ENCODE measurements around the gene DTL. TPM values are rescaled to one million over a fixed set of nuclear protein-coding genes. Genes with fewer than 3 reads are reported as not detected.

The DTL gene
- total and polyA plus RNA-seq, 2 of the 13 experiments (the other 11 are each of a cell fraction or from before 2014, with no cell fraction given), result 10.4 to 32.8 TPM

GRCh38 chr1:212072047-212072446 is 36.5 kb downstream of the DTL start:
- H3K4me3 ChIP-seq (replicated peaks in 1 of 3; ENCODE audit: insufficient read depth in 1 of 3, low read depth in 2 of 3, low read length in 3 of 3), result no peak overlapping the region
- H3K27ac ChIP-seq (ENCODE audit: extremely low read length, insufficient read depth, low read length), result no peak overlapping the region
- ATAC-seq (no peak), DNase-seq (ENCODE audit: low spot score) (no peak), FAIRE-seq (no peak)
- no peaks in the 10 kb centered on the region for H4K20me1 ChIP-seq (ENCODE audit: insufficient read depth, low read length)
- intact Hi-C loops (cut with micrococcal nuclease; ENCODE audit: unreplicated experiment) (no loop called here), in situ Hi-C loops (cut with HindIII; ENCODE audit: extremely low pct_ligation_motif_present, low pct_unique_long_range_greater_than_20kb) (loop anchor here (5.0 kb wide), 2 partner anchors 220 to 295 kb away; no protein-coding TSS in a partner anchor)
- no TSS peak for BruUV-seq (replicated peaks)
- H3K4me2 ChIP-seq (ENCODE audit: low read depth, low read length), result no peak overlapping the region
- no peaks in the 10 kb centered on the region for H3K79me2 ChIP-seq (ENCODE audit: insufficient read depth, low read length)
- H3K9me3 ChIP-seq (ENCODE audit: low read length), result no peaks in the 10 kb centered on the region
- ChIA-PET POLR2A (interaction anchor here (0.6 to 0.7 kb wide), 2 partner anchors 183 to 1084 kb away, joined by 3 read pairs; no protein-coding TSS in a partner anchor), CTCF (ENCODE audit: low intra/inter-chr PET ratio, low total read pairs) (interaction anchor here (2.2 to 3.3 kb wide), 3 partner anchors 220 to 384 kb away, joined by 13 to 32 read pairs (median 25); no protein-coding TSS in a partner anchor)
- H2AFZ ChIP-seq (ENCODE audit: low read length), result no peak overlapping the region
- H3K4me1 ChIP-seq (ENCODE audit: insufficient read depth, low read length), result no peaks in the 10 kb centered on the region
- H3K27me3 ChIP-seq (ENCODE audit: control insufficient read depth in 1 of 2, insufficient read depth in 2 of 2, low read length in 2 of 2), result no peaks in the 10 kb centered on the region
- 88% methylated on average over 1 of the region's 1 CpG for WGBS (ENCODE audit: low lambda C conversion rate)
- H3K9ac ChIP-seq (ENCODE audit: insufficient read depth, low read depth, low read length), result no peak overlapping the region
- no peak for TF ChIP-seq ISX (CRISPR knock-in tag; conservative IDR thresholded peaks at IDR 0.05)
- TF ChIP-seq ARID2 (CRISPR knock-in tag; IDR thresholded peaks at IDR 0.05; ENCODE audit: borderline replicate concordance), result no peak
- no peak for TF ChIP-seq FOXA1 (IDR thresholded peaks at IDR 0.05)
- TF ChIP-seq FOXA1 (CRISPR knock-in tag; IDR thresholded peaks at IDR 0.05), result no peak
- TF ChIP-seq PREB (CRISPR knock-in tag; IDR thresholded peaks at IDR 0.05), result no peak
- no peak for TF ChIP-seq E2F1 (CRISPR knock-in tag; IDR thresholded peaks at IDR 0.05)
- no peak for TF ChIP-seq MAFF (IDR thresholded peaks at IDR 0.05; ENCODE audit: low read depth, low read length)
- no peak for TF ChIP-seq RBFOX2 (IDR thresholded peaks at IDR 0.05; ENCODE audit: low read depth, low read length)
- TF ChIP-seq ZNF354B (CRISPR knock-in tag; IDR thresholded peaks at IDR 0.05), result no peak
- TF ChIP-seq TRAFD1 (CRISPR knock-in tag; IDR thresholded peaks at IDR 0.05; ENCODE audit: borderline replicate concordance), result no peak
- no peak for TF ChIP-seq ETV5 (CRISPR knock-in tag; IDR thresholded peaks at IDR 0.05; ENCODE audit: borderline replicate concordance)
- no peak for TF ChIP-seq ZSCAN21 (CRISPR knock-in tag; IDR thresholded peaks at IDR 0.05; ENCODE audit: borderline replicate concordance)
- TF ChIP-seq, protein P1, sequence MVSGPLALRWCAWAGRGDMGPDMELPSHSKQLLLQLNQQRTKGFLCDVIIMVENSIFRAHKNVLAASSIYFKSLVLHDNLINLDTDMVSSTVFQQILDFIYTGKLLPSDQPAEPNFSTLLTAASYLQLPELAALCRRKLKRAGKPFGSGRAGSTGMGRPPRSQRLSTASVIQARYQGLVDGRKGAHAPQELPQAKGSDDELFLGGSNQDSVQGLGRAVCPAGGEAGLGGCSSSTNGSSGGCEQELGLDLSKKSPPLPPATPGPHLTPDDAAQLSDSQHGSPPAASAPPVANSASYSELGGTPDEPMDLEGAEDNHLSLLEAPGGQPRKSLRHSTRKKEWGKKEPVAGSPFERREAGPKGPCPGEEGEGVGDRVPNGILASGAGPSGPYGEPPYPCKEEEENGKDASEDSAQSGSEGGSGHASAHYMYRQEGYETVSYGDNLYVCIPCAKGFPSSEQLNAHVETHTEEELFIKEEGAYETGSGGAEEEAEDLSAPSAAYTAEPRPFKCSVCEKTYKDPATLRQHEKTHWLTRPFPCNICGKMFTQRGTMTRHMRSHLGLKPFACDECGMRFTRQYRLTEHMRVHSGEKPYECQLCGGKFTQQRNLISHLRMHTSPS (CRISPR knock-in tag; IDR thresholded peaks at IDR 0.05; ENCODE audit: low read depth), result no peak
- peaks cover 1 to 40% of the 10 kb centered on the region in 2 experiments; a peak in 2 of 5 replicates for H3K36me3 ChIP-seq (replicated peaks in 1 of 2; ENCODE audit: control insufficient read depth in 1 of 2, insufficient read depth in 2 of 2, low read length in 2 of 2)

Measured in HepG2 (cell line).